HG03439 (cell line): ENCODE results near the gene EVI2A.
"Not testable (repeated sequence)": the region's sequence is repeated elsewhere in the genome, so short reads cannot be mapped to it uniquely, and the experiment has no call there.

Experiments used
- ATAC-seq: cut with Tn5 transposase; IDR thresholded peaks from one replicate; pipeline ENCODE4 v1.9.1; 2021; ENCODE audit warnings: mild to moderate bottlenecking, moderate library complexity; ENCODE audit not compliant: unreplicated experiment

EVI2A gene

GRCh38 chr17:31321481-31321880, at the start of gene EVI2A:
Gene EVI2A (minus strand): TSS chr17:31321622. CDS start chr17:31319013, 2,609 bp downstream.
- no peak for ATAC-seq

DNA sequence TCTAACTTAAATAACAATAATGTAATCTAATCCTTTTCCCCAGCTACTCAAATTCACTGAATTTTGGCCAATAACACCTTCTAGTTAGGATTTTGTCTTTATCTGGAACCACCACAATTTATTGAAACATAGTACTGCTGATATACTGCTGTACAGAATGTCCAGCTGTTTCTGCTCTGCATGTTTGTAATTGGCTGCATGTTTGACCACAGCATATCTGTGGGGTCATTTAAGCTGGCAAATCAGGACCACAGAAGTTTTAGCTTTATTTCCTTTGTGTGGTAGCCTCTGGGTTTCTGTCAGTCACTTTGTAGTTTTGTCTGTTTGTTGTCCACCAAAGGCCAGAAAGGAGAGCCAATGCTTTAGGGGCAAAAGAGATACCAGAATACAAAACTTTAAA, 47.8 kb upstream of the EVI2A start:
- ATAC-seq, result no peak

- ATAC-seq, result no peak
Observed at GRCh38 chr17:31366088-31366487, 44.7 kb upstream of the EVI2A start.

- ATAC-seq, result no peak
Observed at GRCh38 chr17:31364012-31364411, 42.6 kb upstream of the EVI2A start.

DNA sequence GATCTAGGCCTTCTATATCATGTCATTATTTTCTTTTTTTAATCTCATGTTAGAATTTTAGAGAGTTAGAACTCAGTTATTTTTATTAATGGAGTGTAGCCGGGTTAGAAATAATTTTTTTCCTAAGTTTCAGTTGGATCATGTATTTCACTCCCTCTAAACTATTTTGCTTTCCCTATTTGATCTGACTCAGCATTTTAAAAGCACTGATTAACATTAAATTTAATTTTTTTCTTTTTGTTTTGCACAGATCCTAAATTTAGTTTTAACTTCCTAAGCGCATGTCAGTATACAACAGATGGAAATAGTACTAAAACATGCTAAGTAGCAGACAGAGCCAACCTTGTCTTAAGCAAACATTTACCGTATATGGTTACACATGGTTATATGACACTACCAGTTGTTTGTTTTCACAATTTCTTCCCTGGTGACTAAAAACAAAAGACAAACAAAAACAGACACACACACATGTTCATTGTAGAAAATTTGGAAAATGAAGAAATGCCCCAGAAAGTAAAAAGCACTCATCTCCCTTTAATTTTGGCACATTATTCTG, 36.5 kb upstream of the EVI2A start:
- ATAC-seq, result no peak

GRCh38 chr17:31357091-31357490, 35.7 kb upstream of the EVI2A start:
- ATAC-seq, result no peak

GRCh38 chr17:31355935-31356334, 34.5 kb upstream of the EVI2A start:
- ATAC-seq, result no peak

- ATAC-seq, result no peak
Observed at GRCh38 chr17:31349454-31349853, 28.0 kb upstream of the EVI2A start.

- not testable (repeated sequence) for ATAC-seq
Observed at GRCh38 chr17:31345191-31345747, 23.8 kb upstream of the EVI2A start.

GRCh38 chr17:31339906-31340661, 18.7 kb upstream of the EVI2A start:
- ATAC-seq, result no peak

GRCh38 chr17:31329221-31329620, 7.8 kb upstream of the EVI2A start:
- ATAC-seq, result no peak

GRCh38 chr17:31328160-31328535, 6.7 kb upstream of the EVI2A start:
- ATAC-seq, result no peak

DNA sequence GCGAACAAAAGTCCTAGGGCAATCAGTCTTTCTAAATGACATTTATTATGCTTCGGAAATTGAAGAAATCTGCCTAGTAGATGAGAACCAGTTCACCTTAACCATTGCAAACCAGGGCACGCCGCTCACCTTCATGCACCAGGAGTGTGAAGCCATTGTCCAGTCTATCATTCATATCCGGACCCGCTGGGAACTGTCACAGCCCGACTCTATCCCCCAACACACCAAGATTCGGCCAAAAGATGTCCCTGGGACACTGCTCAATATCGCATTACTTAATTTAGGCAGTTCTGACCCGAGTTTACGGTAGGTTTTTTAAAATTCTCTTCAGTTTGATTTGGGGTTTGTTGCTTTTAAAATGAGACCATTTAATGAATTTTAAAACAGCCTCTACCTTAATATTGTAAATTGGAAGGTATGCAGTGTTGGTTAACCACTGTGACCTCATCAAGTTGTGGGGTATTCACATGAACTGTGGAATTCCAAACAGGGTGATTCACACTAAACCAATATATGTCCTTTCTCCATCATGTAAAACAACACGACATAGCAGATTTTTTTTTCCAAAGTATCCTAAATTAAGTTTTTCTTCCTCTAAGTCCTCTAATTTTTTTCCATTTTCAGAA, 6.2 kb upstream of the EVI2A start:
- no peak for ATAC-seq

GRCh38 chr17:31323551-31323950, 2.1 kb upstream of the EVI2A start:
- ATAC-seq, result no peak

- ATAC-seq, result no peak
Observed at GRCh38 chr17:31321966-31322365, 544 bp upstream of the EVI2A start.

GRCh38 chr17:31320791-31321190, 631 bp downstream of the EVI2A start:
- no peak for ATAC-seq

DNA sequence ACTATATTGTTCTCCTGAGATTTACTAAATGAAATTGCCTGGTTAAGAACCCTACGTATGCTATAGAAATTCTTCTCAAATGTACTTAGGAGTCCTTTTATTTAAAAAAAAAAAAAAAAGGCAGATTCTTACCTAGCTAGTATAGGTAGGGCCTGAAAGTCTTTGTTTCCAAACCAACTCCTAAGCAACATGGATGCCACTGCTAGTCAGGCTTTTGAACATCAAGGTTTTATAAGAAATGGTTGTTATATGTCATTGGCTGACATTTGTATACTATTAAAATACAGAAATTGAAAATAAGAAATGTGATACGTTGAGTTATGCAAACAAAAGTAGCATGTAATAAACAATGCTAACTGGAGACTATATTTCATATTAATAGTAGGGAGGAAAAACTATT, 1.2 kb downstream of the EVI2A start:
- ATAC-seq, result no peak

DNA sequence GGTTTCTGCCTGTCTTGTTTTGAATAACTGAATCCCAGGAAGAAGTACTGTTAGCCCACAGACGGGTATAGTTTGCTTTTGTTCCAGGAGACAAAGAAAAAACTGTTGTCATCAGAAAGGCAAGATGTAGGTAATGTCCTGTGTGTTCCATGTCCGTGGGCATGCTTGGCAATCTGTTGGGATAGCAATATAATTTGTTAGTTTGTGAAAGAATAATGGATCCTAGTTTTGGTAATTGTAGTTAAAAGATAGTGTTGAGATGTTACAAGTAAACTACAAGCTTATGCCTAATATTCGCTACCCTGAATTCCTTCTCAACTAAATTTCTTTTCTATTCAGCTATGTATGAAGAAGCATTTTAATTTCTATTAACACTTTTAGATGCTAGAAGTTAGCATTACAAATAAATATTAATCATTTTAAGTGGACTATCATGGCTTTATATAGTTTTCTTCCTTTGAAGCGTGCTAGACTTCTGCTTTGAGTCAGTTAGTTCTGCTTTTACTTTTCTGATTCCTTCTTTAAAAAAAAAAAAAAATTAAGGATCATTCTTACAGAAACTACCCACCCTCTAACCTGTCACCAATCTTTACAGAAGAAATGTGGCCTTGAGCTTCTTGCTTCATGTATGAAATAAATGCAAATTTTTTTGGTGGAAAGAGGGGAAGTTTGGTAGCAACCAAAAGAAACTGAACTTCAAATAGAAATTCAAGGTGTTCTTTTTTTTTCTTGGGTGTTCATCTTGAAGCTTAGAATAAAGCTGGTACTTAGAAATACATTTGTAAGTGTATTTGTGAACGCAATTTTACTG, 2.4 kb downstream of the EVI2A start:
- ATAC-seq, result no peak

DNA sequence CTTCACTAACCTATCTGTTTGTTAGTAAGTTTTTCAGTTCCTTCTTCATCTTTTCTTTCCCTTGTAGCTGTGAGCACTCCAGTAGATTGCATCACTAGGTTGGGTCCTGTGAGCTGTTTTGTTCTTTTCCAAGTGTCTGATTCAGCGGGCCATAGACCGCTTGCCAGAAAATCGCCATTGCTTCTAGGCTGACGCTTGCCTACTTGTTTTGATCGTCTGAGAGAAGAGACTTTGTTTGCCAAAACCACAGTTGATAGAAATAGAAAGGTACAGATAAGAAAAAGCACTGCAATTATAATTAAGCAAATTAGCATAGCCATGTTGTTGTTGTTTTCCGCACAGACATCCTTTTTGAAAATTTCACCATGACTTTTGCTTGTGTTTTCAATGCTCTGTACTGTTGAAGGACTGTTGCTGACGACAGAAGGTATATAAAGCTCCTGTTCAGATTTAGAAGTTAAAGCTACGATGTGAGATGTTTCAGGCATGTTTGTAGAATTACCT, 3.1 kb downstream of the EVI2A start:
- no peak for ATAC-seq

DNA sequence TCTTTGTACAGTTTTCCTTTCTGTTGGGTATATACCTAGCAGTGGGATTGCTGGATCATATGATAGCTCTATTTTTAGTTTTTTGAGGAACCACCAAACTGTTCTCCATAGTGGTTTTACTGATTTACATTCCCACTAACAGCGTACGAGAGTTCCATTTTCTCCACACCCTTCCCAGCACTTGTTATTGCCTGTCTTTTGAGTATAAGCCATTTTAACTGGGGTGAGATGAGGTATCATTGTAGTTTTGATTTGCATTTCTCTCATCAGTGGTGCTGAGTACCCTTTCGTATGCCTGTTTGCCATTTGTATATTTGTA, 6.7 kb downstream of the EVI2A start:
- ATAC-seq, result no peak
